ENCODE measurements around the gene KIAA0319L. TPM values are rescaled to one million over a fixed set of nuclear protein-coding genes. Genes with fewer than 3 reads are reported as not detected.
"Not testable (repeated sequence)": the region's sequence is repeated elsewhere in the genome, so short reads cannot be mapped to it uniquely, and the experiment has no call there.

Gene KIAA0319L
- total RNA-seq, 1 donor from 2014 or later: 50.6 TPM

GRCh38 chr1:35588197-35588910, 31.2 kb upstream of the KIAA0319L start:
- no peak for DNase-seq (ENCODE audit: extremely low spot score in 2 of 2)
- no peaks in the 10 kb centered on the region for H3K9me3 ChIP-seq
- H3K36me3 ChIP-seq: no peaks in the 10 kb centered on the region
- TF ChIP-seq POLR2A (IDR thresholded peaks at IDR 0.05) (no peak), POLR2AphosphoS5 (IDR thresholded peaks at IDR 0.05; ENCODE audit: insufficient read depth in 1 of 2, low read depth in 1 of 2) (no peak)
- TF ChIP-seq, protein P1, sequence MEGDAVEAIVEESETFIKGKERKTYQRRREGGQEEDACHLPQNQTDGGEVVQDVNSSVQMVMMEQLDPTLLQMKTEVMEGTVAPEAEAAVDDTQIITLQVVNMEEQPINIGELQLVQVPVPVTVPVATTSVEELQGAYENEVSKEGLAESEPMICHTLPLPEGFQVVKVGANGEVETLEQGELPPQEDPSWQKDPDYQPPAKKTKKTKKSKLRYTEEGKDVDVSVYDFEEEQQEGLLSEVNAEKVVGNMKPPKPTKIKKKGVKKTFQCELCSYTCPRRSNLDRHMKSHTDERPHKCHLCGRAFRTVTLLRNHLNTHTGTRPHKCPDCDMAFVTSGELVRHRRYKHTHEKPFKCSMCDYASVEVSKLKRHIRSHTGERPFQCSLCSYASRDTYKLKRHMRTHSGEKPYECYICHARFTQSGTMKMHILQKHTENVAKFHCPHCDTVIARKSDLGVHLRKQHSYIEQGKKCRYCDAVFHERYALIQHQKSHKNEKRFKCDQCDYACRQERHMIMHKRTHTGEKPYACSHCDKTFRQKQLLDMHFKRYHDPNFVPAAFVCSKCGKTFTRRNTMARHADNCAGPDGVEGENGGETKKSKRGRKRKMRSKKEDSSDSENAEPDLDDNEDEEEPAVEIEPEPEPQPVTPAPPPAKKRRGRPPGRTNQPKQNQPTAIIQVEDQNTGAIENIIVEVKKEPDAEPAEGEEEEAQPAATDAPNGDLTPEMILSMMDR (IDR thresholded peaks at IDR 0.05): no peak
- H3K27ac ChIP-seq: no peak overlapping the region
- H3K27me3 ChIP-seq: no peaks in the 10 kb centered on the region
- intact Hi-C loops (cut with DNase I): no loop called here
- no peaks in the 10 kb centered on the region for H3K4me1 ChIP-seq
- no peak overlapping the region for H3K4me3 ChIP-seq

DNA sequence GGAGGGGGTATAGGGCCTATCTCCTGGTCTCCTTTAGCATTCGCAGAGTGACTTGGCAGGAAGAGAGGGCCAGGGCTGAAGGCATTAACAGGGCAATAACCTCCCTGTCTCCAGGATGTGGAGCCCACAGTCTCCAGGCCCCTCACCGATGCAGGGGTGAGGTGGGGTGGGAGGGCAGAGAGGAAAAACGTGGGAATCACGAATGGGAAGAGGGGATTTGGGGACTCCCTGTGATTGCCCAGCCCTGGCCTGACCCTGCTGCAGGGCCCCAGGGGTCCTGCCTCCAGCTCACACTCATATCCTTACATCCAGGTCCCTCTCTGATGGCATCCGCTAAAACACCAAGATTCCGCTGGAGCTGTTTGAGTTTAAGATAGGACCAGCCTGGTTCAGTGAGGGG, 30.5 kb upstream of the KIAA0319L start:
- intact Hi-C loops (cut with DNase I): no loop called here

DNA sequence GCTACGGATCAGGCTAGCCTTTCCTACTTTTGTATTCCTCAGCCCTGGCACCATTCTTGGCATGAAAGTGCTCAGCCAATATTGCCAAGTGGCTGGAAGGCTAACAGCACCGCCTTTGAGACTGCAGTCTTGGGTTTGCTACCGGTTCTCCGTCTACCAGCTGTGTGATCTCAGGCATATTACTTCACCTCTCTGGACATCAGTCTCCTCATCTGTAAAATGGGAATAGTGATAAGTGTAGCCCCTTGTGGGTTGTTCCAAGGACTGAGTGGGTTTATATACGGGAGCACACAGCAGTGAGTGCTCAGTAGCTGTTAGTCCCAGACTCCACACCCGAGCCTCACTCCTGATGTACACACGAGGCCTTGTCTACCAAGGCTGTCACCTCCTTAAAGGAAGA, 29.6 kb upstream of the KIAA0319L start:
- no peaks in the 10 kb centered on the region for H3K27me3 ChIP-seq
- H3K4me1 ChIP-seq: no peaks in the 10 kb centered on the region
- intact Hi-C loops (cut with DNase I): no loop called here
- no peaks in the 10 kb centered on the region for H3K36me3 ChIP-seq
- H3K27ac ChIP-seq: no peak overlapping the region
- no peak for DNase-seq (ENCODE audit: extremely low spot score in 2 of 2)
- TF ChIP-seq POLR2A (IDR thresholded peaks at IDR 0.05) (no peak), POLR2AphosphoS5 (IDR thresholded peaks at IDR 0.05; ENCODE audit: insufficient read depth in 1 of 2, low read depth in 1 of 2) (no peak)
- TF ChIP-seq, protein P1 (IDR thresholded peaks at IDR 0.05): no peak
- H3K4me3 ChIP-seq: no peak overlapping the region
- no peaks in the 10 kb centered on the region for H3K9me3 ChIP-seq

More for the DNA sequence above, 30.5 kb upstream of the KIAA0319L start:
- no peaks in the 10 kb centered on the region for H3K36me3 ChIP-seq
- TF ChIP-seq POLR2A (IDR thresholded peaks at IDR 0.05) (no peak), POLR2AphosphoS5 (IDR thresholded peaks at IDR 0.05; ENCODE audit: insufficient read depth in 1 of 2, low read depth in 1 of 2) (no peak)
- TF ChIP-seq, protein P1 (IDR thresholded peaks at IDR 0.05): no peak
- H3K4me1 ChIP-seq: no peaks in the 10 kb centered on the region
- no peak for DNase-seq (ENCODE audit: extremely low spot score in 2 of 2)
- no peak overlapping the region for H3K4me3 ChIP-seq
- H3K9me3 ChIP-seq: no peaks in the 10 kb centered on the region
- no peak overlapping the region for H3K27ac ChIP-seq
- no peaks in the 10 kb centered on the region for H3K27me3 ChIP-seq

GRCh38 chr1:35585805-35586204, 28.6 kb upstream of the KIAA0319L start:
- DNase-seq (ENCODE audit: extremely low spot score in 2 of 2); H3K9me3 ChIP-seq; H3K27me3 ChIP-seq; H3K36me3 ChIP-seq; intact Hi-C loops (cut with DNase I); H3K27ac ChIP-seq; H3K4me3 ChIP-seq; H3K4me1 ChIP-seq: not testable (repeated sequence)

DNA sequence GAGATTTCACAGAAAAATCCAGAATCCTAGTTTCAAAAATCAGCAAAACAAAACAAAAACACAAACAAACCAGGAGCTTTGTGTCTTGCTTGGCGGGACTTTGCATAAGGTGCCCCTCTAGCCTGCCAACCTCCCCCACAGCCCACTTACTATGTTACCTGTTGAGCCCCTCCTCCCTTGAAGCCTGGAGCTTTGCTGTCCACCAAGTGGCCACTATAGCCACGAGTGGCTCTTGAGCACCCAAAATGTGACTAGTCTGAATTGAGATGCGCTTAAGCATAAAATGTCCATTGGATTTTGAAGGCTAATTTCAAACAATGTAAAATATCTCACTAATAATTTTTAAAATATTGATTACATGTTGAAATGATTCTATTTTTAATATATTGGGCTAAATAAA, 28.1 kb upstream of the KIAA0319L start:
- no peak for DNase-seq (ENCODE audit: extremely low spot score in 2 of 2)
- H3K27ac ChIP-seq: no peak overlapping the region
- TF ChIP-seq POLR2AphosphoS5 (IDR thresholded peaks at IDR 0.05; ENCODE audit: insufficient read depth in 1 of 2, low read depth in 1 of 2) (no peak), POLR2A (IDR thresholded peaks at IDR 0.05) (no peak)
- TF ChIP-seq, protein P1 (IDR thresholded peaks at IDR 0.05): no peak
- no peaks in the 10 kb centered on the region for H3K4me1 ChIP-seq
- no peaks in the 10 kb centered on the region for H3K9me3 ChIP-seq
- intact Hi-C loops (cut with DNase I): no loop called here
- no peaks in the 10 kb centered on the region for H3K27me3 ChIP-seq
- H3K36me3 ChIP-seq: no peaks in the 10 kb centered on the region
- H3K4me3 ChIP-seq: no peak overlapping the region

DNA sequence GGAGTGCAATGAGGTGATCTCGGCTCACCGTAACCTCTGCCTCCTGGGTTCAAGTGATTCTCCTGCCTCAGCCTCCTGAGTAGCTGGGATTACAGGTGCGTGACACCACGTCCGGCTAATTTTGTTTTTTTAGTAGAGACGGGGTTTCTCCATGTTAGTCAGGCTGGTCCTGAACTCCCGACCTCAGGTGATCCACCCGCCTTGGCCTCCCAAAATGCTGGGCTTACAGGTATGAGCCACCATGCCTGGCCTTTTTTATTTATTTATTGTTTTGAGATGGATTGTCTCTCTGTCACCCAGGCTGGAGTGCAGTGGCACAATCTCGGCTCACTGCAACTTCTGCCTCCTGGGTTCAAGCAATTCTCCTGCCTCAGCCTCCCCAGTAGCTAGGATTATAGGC, 24.4 kb upstream of the KIAA0319L start:
- H3K9me3 ChIP-seq; DNase-seq (ENCODE audit: extremely low spot score in 2 of 2); intact Hi-C loops (cut with DNase I); H3K27me3 ChIP-seq; H3K36me3 ChIP-seq; H3K27ac ChIP-seq; H3K4me3 ChIP-seq: not testable (repeated sequence)
- H3K4me1 ChIP-seq: peaks cover 14% of the 10 kb centered on the region
